Tongue (tissue), 2 donors: ENCODE measurements around the gene INPP5A. TPM values are rescaled to one million over a fixed set of nuclear protein-coding genes. Genes with fewer than 3 reads are reported as not detected.

Experiments used
- DNase-seq: peaks from one replicate; pipeline ENCODE4 v3.0.0-alpha.2; 2015
- total RNA-seq: library from RNA; depleted of rRNA; stranded (reverse); fragments of >200 nt; gene quantifications from one replicate; pipeline ENCODE4 v1.2.3, GENCODE V29; 2014

The INPP5A gene
- total RNA-seq, 1 donor from 2014 or later = 115 TPM

DNA sequence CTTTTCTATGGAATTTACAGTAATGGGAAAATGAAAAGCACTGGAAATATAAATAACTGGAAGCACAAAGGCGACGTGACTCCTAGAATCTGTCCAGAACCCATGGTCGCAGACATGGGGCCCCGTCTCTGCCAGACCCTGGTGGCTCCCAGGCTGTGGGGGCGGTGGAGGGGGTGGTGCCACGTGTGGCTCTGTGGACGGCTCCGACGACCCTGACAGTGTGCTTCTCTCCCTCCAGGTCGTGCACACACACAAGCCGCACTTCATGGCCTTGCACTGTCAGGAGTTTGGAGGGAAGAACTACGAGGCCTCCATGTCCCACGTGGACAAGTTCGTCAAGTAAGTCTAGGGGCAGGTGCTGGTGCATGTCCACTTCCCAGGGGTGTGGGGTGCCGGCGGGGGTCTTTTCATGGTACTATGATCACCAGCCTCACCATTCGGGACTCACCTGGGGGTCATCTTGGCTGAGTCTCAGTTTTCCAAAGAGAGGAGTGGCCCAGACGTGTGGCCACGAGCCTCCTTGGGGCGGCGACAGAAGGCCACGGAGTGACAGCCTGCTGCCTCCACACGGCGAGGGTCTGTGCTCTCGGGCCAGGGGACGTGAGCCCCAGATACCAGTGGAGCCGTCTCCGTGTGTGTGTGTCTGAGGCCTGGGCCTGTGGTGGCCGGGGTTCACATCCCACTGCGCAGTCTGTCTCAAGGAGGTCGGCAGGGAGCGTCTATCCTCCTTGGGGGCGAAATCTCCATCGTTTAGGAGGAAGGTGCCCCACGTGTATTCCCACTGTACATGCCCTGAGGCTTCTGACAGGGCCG, 108.2 kb downstream of the INPP5A start:
- DNase-seq = no peak

DNA sequence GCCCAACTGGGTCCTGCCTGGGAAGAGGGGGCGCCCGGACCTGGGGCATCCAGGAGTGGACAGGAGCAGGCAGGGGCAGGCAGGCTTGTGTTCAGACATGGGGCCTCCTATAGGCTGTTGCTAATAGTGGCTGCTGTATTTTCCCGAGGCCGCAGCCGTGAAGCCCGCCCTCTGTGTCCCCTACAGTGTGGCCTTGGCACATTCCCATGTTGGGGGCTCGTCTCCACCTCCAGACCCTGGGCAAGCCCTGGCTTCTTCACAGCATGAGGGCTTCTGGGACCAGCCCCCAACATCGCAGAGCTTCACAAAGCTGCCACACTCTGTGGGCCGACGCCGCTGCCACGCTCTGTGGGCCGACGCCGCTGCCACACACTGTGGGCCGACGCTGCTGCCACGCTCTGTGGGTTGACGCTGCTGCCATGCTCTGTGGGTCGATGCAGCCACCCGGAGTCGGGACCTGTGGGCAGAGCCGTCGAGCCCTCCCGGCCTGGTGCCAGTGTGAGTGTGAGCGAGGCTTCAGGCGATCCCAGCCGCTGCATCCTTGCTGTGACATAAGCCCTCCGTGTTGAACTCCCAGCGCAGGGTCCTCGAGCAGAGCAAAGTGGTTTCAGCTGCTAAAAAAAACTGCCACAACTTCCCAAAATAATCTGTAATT, 109.0 kb downstream of the INPP5A start:
- DNase-seq = no peak

DNA sequence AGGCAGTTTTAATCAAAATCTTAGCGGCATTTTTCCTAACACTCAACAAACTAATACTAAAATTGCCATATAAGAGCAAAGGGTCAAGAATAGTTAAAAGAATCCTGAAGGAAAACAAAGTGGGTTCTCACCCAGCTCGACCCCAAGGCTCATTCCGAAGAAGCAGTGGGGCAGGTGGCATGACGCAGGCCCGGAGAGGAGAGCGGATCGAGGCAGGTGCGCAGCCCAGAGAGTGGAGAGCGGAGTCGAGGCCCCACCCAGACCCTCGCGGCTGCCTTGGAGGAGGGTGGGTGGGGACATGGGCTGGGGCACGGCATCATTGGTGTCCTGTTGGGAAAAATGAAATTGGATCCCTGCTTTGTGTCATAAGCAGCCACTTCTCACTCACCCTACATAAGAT, 109.8 kb downstream of the INPP5A start:
- no peak for DNase-seq

DNA sequence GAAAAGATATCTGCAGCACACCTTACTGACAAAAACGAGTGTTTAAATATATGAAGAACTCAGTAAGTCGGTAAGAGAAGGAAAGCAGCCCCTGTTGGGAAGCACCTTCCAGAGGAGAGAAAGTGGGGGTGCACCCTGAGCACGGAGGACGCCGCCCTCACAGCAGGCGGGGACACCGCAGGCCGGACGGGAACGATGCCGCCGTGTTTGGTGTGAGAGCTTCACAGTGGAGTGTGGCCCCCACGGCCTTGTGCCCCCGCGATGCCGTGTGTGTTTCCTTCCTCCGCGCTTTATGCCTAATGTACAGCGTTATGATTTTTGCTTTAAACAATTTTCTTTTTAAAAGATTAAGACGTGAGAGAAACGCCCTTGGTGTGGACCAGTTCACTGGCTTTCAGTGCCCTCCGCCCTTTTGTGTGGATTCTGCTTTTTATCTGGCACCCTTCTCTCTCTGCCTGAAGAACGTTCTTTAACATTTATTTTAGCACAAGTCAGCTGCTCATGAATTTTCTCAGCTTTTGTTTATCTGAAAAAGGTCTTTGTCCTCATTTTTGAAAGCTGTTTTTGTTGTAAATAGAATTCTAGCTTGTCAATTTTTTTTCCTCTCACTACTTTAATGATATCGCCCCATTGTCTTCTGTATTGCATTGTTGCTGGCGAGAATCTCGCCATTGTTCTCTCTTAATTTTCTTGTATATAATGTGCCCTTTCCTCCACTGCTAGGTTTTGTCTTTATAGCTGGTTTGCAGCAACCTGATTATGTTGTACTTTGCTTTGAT, 110.7 kb downstream of the INPP5A start:
- no peak for DNase-seq

DNA sequence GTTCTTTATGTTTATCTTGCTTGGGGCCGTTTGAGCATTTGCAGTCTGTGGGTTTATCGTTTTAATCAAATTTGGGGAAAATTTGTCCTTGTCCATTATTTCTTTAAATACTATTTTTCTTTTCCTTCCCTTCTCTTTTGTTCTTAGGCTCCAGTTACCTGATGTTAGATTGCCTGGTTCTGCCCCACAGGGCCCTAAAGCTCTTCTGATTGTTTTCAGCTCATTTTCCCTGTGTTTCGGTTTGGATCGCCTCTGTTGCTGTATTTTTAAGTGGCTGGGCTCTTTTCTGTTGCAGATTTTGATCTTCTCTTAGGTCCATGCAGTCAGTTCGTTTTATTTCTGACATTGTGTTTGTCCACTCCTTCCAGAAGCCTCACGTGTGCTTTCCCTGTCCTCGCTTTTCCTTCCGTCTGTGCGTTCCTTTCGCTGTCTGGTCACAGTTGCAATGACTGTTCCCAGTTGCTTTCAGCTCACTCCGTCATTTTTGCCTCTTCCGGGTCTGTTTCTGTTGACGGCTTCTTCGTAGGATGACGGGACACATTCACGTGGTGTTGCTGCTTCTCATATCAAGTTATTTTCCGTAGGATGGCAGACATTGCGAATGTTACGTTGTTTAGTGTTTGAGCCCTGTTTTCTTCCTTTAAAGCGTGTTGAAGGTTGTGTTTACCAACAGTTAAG, 111.4 kb downstream of the INPP5A start:
- no peak for DNase-seq

DNA sequence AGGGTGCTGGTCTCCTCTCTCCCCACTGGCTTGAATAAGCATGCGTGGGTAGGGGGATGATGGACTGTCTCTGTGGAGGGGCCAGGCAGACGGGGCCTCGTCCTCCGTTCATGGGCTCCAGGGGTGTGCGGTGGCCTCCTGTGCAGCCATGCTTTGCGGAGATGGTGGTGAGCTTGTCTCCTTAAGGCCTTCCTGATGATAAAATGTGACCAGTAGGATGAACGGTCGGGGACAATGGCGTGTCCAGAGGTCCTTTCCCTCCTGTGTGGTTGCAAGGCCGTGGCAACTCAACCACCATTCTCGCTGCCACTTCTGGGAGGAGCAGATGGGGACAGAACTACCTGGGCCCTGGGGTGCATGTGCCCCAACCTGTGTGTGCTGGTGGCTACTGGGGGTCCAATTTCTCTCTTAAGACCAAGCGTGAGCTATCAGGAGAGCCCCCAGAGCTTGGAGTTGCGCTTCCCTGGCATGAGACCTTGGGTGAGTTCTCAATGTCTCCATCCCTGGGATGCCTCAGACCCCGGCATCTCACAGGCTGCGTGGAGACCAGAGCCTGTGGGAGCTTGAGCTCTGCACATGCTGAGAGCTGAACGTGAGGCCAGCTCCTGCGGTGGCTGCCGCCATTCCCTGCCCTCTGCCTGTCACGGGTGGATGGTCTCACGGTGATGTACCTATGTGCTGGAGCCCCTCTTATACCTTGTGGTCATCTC, 112.2 kb downstream of the INPP5A start:
- DNase-seq = no peak

DNA sequence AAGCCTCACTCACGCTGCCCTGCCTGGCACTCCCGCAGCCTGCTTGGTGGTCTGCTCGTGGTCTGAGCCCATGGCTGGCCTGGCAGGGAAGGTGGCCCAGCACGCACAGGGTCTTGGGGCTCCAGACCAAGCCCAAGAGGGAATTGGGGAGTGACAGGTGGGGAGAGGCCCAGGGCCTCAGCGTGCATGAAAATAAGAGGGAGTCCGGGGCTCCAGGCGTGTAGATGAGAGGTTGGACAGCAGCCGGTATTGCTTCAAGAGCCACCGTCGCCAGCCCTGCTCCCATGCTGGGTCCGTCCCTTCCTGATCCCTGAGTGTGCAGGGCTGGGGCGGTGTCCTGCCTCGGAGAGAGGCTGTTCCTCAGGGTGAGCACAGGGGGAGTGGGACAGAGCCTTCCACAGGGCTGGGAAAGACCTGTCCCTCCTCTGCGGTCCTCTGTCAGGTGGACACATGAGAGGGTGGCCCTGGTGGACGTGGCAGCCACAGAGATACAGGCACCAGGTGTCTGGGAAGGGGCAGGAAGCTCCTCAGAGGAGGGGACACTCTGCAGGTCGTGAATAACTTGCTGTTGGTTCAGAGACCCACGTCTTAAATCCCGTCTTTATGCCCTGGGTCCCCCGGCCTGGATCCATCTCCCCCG, 113.1 kb downstream of the INPP5A start:
- DNase-seq = no peak

DNA sequence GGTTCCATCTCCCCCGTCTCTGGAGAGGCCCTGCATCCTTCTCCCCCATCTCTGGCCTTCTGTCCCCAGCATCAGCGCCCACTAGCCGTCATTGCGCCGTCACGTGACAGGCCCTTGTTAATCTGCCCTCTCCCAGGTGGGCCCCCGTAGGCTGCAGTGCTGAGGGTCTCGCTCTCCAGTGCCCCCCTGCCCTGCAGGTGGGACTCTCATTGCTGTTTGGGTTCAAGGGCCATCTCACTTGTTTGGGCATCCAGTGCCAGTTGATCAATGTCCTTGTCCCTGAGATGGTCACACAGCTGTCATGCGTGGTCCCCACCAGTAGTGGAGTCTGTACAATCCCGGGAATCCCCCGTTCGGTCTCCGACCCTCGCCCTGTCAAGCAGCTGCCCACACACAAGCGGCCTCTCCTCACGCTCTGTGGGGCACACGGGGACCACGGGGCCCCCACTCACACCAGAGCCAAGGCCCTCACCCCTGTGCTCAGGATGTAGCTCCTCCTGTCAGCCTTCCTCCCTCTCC, 114.0 kb downstream of the INPP5A start:
- no peak for DNase-seq

DNA sequence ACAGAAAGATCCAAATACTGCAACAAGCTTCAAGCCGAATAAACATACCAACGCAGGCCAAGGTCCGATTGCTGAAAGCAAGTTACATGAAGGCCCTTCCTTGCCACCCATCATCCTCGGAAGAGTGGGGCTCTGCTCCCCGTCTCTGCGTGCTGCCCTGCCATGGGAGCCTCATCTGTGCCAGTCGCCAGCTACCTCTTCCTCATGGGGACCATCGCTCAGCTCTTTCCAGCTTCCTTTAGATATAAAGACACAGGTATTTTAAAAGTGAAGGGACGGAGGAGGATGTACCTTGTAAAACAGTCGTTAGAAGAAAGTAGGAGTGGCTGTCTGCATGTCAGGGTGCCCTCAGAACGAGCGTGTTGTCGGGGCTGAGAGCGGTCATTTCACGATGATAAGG, 114.9 kb downstream of the INPP5A start:
- DNase-seq = no peak

DNA sequence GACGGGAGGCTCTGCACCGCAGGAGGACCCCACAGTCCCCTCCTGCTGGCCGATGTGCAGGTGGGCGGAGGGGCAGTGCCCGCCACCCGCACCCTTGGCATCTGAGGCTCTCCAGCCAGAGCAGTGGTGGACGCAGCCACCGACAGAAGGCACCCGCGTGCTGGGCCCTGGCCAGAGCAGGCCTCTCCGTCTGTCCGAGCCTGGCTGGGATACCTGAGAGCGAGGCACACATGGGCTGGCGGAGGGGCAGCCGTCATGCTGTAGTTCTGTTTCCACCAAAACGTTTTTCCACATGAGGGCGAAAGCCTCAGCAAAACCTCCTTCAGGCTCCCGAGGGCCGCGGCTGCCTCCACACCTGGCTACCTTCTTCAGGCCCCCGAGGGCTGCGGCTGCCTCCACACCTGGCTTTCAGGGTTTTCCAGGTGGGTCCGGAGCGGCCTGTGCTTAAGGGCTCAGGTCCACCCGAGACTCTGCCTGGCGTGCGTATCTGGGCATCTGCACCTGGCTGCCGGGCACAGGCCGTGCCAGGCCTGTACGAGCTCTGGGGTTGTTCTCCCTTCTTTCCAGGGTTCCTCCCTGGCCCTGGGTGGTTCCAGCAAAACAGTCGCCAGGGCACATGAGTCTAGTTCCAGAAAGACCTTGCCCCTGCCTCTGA, 115.5 kb downstream of the INPP5A start:
- no peak for DNase-seq

DNA sequence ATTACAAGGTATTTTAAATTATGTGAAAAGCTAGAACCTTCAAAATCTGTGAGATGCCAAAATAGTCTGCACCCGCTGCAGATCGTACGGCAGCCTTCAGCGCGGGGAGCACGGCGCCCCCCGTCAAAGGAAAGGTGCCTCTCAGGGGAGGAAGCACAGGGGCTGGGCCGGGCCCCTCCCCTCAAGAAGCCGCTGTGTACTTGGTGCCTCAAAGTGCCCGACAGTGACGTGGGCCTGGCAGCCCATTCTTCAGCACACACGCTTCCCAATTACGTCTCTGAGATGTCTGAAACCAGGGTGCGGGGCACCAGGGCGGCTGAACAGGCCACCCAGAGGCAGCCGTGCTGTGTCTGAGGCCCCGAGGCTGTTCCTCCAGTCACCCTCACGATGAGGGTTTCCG, 116.1 kb downstream of the INPP5A start:
- DNase-seq = no peak

DNA sequence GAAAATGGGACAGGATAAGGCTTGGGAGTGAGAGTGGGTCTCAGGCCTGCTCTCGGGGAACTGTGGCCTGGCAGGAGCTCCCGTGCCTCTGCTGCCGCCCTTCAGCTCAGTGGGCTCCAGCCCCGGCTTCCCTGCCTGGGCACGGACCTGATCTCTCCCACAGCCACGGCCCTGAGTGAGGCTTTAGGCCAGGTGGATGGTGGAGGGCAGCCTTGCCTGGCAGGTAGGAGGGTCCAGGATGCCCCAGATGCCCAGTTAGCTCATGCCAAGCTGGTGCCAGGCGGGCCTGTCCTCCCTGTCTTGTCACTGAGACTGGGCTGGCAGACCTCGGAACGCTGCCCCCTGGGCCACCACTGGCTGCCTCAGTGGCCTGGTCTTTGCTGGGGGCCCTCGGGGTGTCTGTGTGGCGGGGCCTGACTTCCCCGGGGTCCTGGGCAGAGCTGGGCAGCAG, 116.6 kb downstream of the INPP5A start:
- DNase-seq = no peak

DNA sequence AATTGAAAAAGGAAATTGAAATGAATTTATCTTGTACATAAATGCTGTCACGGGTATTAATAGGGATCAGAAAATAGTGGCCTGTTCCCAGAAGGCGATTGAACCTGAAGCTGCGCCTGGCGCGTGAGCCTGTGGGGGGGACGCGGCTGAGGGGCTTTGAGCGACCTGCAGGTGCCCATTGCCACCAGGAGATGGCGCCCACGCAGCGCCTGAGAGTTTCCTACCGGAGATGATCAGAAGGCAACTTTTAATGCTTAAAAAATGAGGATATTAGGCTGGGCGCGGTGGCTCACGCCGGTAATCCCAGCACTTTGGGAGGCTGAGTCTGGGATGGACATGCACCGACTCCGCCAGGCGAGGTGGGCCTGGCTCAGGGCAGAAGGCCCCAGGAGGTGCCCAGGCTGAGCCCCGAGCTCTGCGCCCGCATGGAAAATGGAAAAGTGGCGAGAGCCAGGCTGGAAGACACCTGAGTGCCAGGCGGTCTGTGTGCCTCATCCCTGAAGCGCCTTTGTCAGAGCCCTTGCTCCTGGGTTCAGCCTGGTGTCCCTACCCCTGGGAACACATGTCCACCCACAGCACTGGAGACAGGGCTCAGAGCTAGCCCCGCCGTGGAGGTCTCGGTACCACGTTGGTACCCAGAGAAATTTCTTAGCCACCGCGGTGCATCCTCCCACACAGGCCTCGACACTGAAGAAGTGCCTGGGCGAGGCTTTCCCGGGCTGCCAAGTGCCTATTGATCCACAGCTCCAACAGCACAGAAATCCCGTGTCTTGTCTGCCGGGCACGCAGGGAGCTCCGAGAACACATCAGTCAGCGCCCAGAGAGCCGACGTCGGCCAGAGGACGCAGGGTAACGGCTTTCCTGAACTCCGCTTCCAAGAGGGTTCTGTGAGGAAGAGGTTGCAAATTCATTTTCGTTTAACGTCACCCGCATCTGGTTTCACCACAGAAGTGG, 117.4 kb downstream of the INPP5A start:
- DNase-seq = peak; percentile 85

DNA sequence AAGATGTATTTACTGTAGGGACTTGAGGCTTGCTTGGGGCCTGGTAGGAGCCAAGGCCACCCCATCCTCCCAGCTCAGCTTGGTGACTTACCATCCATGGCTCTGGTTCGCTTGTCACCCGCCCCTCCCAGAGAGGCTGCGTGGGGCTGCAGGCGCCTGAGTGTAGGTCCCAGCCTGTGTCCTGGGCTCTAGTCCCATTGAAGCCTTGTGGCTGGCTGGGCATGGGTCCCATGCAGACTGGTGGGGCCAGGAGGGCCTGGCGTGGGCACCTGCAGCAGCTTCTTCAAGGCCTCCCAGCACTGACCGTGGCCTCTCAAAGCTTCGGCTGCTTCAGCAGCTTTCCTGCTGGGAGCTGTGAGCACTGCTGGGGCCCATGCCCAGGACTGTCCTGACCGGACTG, 118.1 kb downstream of the INPP5A start:
- DNase-seq = no peak

DNA sequence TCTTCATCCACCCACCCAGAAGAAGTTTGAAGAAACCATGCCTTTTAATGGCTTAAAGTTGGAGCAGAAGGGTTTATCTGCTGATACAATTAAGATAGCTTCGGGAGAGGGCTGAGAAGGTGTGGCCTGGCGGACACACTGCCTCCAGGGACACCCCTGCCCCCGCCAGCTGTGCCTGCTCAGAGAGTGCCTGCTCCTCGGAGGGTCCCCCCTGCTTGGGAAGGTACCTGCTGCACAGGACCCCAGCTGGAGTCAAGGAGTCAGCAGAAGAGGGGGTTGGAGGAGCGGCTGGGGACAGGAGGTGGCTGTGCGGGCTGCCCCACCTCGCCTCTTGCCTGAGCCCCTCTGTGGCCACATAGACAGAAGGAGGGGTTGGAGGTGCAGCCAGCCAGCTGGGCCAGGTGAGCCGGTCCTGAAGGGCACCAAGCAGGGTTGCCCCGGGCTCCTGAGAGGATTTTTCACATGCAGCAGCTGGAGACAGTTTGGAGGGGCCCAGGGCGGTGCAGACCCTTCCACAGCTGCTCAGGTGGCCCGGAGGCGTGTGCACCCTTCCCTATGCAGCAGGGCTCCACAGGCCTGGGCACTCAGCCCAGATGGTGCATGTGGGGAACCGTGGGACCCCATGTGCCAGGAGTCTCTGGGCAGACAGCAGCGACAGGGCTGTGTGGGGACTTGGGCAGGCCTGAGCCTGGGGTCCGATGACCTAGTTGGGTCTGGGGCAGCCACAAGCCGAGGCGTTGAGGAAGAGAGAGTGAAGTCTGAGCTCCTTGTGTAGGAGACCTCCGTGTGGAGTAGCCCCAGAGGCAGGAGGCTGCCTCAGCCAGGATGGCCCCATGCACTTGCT, 118.9 kb downstream of the INPP5A start:
- no peak for DNase-seq

DNA sequence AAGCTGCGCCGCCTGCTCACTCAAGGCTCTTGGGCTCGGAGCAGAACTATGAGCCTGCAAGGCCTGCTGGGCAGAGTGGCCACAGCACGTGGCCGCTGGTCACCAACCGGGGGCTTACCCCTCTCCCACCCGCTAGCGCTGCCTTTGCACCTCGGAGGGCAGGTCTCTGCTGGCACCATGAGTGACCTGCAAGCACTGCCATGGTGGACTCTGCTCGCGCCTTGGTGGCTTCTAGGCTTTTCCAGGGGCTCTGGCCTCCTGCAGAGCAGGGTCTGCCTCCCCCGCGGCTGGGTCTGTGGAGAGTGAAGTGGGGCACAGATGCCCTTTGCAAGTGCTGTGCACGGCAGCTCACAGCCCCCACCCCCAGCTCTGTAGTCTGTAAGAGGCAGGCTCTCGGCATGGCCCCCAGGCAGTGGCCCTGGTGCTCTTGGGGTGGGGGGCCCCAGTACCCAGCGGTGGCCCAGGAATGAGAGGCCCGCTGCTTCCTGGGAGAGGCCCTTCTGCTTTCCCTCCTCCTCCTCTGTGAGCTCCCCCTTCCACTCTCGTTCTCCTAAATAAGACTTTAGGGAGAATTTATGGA, 119.6 kb downstream of the INPP5A start:
- no peak for DNase-seq

DNA sequence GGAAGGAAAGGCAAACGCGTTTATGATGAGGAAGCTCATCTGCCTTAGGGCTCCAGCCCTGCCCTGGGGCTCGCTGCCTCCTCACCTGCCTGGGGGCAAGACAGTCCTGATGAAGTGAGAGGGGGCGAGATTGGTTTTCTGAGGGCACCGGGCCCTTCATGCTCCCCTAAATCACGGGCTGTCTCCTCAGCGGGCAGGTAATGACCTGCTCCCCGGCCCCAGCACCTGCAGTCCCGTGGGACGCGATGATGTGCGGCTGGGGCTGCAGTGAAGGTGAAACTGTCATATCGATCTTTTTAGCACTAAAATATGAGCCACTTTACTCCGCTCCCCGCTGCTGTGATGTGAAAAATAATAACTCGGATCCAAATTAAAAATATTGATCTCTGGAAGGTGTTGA, 120.2 kb downstream of the INPP5A start:
- DNase-seq = no peak
